ENCODE results near the gene NPPC.

The NPPC gene

GRCh38 chr2:231935815-231936214 is 9.6 kb upstream of the NPPC start:
- TF ChIP-seq, protein P1, sequence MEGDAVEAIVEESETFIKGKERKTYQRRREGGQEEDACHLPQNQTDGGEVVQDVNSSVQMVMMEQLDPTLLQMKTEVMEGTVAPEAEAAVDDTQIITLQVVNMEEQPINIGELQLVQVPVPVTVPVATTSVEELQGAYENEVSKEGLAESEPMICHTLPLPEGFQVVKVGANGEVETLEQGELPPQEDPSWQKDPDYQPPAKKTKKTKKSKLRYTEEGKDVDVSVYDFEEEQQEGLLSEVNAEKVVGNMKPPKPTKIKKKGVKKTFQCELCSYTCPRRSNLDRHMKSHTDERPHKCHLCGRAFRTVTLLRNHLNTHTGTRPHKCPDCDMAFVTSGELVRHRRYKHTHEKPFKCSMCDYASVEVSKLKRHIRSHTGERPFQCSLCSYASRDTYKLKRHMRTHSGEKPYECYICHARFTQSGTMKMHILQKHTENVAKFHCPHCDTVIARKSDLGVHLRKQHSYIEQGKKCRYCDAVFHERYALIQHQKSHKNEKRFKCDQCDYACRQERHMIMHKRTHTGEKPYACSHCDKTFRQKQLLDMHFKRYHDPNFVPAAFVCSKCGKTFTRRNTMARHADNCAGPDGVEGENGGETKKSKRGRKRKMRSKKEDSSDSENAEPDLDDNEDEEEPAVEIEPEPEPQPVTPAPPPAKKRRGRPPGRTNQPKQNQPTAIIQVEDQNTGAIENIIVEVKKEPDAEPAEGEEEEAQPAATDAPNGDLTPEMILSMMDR (IDR thresholded peaks at IDR 0.05; ENCODE audit: control insufficient read depth, extremely low read depth, insufficient read depth): no peak

DNA sequence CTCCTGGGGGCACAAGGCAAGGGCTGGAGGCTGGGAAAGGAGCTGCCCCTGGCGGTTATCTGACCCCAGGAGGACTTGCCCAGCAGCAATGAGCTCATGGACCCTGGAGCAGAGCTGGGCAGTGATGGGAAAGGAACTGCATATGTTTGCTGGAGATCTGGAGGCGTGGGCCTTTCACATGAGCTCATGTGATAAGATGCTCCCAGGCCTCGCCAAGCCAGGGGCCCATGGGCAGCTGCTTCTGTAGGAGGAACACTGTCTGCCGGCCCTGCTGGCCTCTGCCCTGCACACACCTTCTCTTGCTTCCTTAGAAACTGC is 9.0 kb upstream of the NPPC start:
- TF ChIP-seq, protein P1 (IDR thresholded peaks at IDR 0.05; ENCODE audit: control insufficient read depth, extremely low read depth, insufficient read depth): no peak
- no peak for DNase-seq (ENCODE audit: low read depth)
- no peak overlapping the region for H3K4me3 ChIP-seq (ENCODE audit: low read depth, low read length)

More at GRCh38 chr2:231935815-231936214, 9.6 kb upstream of the NPPC start:
- H3K4me3 ChIP-seq (ENCODE audit: low read depth, low read length): no peak overlapping the region
- DNase-seq (ENCODE audit: low read depth): no peak

DNA sequence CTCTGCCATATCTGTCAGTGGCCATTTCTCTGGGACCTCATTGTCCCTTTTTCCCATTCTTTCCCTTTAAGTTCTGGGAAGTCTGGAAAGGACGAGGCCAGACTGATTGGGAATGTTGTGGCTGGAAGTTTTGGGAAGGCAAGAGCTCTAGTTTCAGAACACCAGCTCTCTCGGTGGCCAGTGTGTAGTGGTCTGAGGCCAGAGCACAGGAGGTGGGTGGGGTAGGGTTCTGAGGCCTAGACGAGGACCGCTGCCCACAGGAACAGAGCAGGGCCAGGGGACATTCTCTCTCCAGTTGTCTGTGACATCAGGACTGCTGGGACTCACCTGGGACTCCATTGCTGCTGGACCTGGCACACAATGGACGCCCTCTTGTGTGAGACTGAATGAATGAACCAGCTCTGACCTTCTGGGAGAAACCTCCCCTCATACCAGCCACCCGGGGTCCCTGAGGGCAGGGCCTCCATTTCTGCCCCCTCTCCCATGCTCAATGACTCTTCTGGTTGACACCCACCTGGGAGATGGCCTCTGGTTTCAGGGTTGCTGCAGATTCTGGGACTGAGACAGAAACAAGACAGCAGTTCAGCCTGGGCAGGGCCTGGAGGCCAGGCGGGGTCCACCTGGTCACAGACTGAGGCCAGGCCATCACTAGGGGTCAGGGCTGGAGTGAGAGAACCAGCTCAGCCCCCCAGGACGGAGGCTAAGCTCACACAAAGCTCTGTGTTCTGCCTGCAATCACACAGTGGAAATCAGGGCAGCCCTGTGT is 8.4 kb upstream of the NPPC start:
- DNase-seq (ENCODE audit: low read depth): no peak
- H3K4me3 ChIP-seq (ENCODE audit: low read depth, low read length): no peak overlapping the region
- TF ChIP-seq, protein P1 (IDR thresholded peaks at IDR 0.05; ENCODE audit: control insufficient read depth, extremely low read depth, insufficient read depth): no peak

DNA sequence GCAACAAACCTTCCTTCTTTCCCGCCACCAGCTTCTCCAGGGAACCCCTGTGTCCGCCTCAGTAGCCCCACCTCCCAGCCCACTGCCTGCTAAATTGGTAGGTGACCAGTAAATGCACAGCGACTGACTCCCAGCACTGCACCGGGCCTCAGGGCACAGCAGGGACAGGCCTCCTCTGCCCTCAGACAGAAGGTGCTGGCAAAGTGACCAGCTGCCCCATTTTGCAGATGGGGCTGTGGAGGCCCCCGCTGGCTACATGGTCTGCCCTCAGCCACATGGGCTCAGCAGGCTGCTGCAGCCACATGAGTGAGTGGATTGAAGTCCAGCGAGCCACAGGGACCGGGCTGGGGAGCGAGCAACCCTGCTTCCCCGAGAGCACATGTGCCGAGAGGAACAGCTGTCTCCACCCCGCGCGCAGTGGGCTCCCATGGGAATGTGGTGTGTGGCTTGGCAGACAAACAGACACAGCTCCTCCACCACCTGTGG is 7.8 kb upstream of the NPPC start:
- TF ChIP-seq, protein P1 (IDR thresholded peaks at IDR 0.05; ENCODE audit: control insufficient read depth, extremely low read depth, insufficient read depth): no peak
- no peak overlapping the region for H3K4me3 ChIP-seq (ENCODE audit: low read depth, low read length)
- no peak for DNase-seq (ENCODE audit: low read depth)

DNA sequence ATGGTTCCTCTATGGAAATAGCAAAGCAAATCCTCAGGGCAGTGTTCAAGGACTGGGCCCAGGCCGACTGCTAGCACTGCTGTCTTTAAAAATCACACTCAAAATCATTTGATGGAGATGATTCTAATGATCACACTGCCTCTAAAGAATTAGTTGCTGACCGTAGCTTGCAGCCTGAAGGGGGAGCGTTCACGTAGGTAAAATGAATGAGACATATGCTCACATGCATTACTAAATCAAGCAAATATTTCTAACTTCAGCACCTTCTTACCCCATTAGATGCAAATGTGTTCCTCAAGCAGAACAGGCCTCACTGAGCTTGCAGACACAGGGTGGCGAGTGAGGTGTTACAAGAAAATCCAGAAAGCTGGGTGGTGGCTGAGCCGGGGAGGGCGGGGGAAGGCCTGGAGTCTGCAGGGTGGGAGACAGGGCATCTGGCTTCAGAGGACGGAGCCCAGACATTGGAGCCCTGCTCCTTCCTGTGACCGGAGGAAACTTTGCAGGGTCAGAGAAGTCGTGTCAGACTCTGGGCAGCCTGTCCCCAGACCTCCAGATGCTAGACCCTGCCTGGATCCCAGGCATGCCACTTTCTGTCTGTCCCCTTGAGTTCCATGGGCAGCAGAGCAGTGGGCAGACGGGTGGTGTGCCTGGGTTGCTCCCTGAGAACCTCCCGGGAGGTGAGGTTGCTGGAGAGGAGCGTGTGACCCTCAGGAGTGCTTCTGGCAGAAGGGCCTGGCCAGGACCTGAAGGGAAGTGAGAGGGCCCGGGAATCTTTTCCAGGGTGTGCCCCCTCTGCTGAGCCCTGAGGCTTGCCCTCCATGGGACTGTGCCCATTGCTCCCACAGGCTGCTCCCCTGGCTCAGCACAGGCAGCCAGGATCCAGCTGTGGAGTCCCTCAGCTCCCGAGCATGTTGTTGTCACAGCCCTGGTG is 7.1 kb upstream of the NPPC start:
- TF ChIP-seq, protein P1 (IDR thresholded peaks at IDR 0.05; ENCODE audit: control insufficient read depth, extremely low read depth, insufficient read depth): no peak
- no peak overlapping the region for H3K4me3 ChIP-seq (ENCODE audit: low read depth, low read length)
- DNase-seq (ENCODE audit: low read depth): no peak

DNA sequence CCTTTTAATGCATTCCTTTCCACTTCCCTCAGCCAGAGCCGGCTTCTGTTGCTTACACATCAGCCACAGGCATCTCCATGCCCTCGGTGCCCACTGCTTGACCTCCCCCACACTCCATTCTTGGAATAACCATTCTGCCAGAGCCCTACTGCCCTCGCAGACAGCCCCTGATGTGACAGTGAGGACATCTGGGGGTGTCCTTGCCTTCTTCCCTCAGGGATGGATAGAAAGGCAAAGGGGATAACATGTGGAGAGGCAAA is 6.4 kb upstream of the NPPC start:
- TF ChIP-seq, protein P1 (IDR thresholded peaks at IDR 0.05; ENCODE audit: control insufficient read depth, extremely low read depth, insufficient read depth): no peak
- H3K4me3 ChIP-seq (ENCODE audit: low read depth, low read length): no peak overlapping the region
- DNase-seq (ENCODE audit: low read depth): no peak
